Right cardiac atrium (tissue), 5 donors: Measurements from ENCODE around the gene FREY1. TPM values are rescaled to one million over a fixed set of nuclear protein-coding genes. Genes with fewer than 3 reads are reported as not detected.

Experiments used
- ATAC-seq, 2 donors: fragments of 200-7000 bp; cut with Tn5 transposase; one replicate each; pipeline versions ENCODE4 v1.8.0 to v1.9.1; 2020; ENCODE audit warnings: moderate library complexity in 2 of 2, mild to moderate bottlenecking in 1 of 2
- DNase-seq, 3 donors: peaks; one replicate each; pipeline ENCODE4 v3.0.0-alpha.2; 2020
- H3K27ac ChIP-seq: one replicate; pipeline ENCODE4 v1.5.1; 2013; ENCODE audit warnings: mild to moderate bottlenecking, low read length, control low read depth, moderate library complexity
- H3K27me3 ChIP-seq: one replicate; pipeline ENCODE4 v1.6.1; 2013; ENCODE audit not compliant: control insufficient read depth, insufficient read depth
- H3K4me1 ChIP-seq: one replicate; pipeline ENCODE4 v1.6.1; 2013; ENCODE audit warnings: low read length; ENCODE audit not compliant: control insufficient read depth, insufficient read depth
- H3K4me3 ChIP-seq: one replicate; pipeline ENCODE4 v1.5.1; 2013; ENCODE audit warnings: low read length, control low read depth
- H3K9me3 ChIP-seq: one replicate; pipeline ENCODE4 v1.6.1; 2013; ENCODE audit warnings: low read length; ENCODE audit not compliant: control insufficient read depth
- WGBS: extraction: QIAGEN DNeasy Blood & Tissue Kit; methylation state at CpG from one replicate; pipeline ENCODE4 v1.1.7; 2013; 5-methylcytosine and 5-hydroxymethylcytosine counted together
- intact Hi-C, 4 donors: fragments of 100-400 bp; cut with DNase I; formaldehyde crosslinking; loops; one replicate each; pipeline versions ENCODE4 v1.11.0 to v1.14.0; 2022 to 2023
- long read RNA-seq, 4 donors: library from polyadenylated mRNA; unstranded; transcript quantifications; one replicate each; pipeline ENCODE4 v2.0.0, GENCODE V29; 2020 to 2021
- polyA plus RNA-seq: library from polyadenylated mRNA; stranded (reverse); fragments of 200-250 nt; gene quantifications from one replicate; pipeline ENCODE4 v1.2.3, GENCODE V29; 2013
- total RNA-seq, 4 donors: library from RNA; stranded (reverse); fragmentation: NEBNext Ultra II Directional; extraction: Animal tissue kit (Norgen Biotek cat#: 25700); gene quantifications; one replicate each; pipeline ENCODE4 v1.2.1, GENCODE V29; 2021
- donor health status: healthy with polysubstance abuse.
- donor health status: DM: no; HTN: yes; CAD: no.
- donor health status: DM: no; HTN: no; CAD: no.
- donor health status: DM: no; HTN: yes; CAD: no; lungs with severe emphysema.
- donor health status: DM: yes; HTN: yes; CAD: no.

Gene FREY1
- total RNA-seq: under 1 TPM in 3 of 4 donors, not detected in 1; 0.42 to 0.68 (median 0.50) TPM
- polyA plus RNA-seq: 0.18 TPM
- long read RNA-seq, donor 1: 0 reads
- long read RNA-seq, donor 2: 0 reads
- long read RNA-seq, donor 3: 0 reads
- long read RNA-seq, donor 4: 0 reads

DNA sequence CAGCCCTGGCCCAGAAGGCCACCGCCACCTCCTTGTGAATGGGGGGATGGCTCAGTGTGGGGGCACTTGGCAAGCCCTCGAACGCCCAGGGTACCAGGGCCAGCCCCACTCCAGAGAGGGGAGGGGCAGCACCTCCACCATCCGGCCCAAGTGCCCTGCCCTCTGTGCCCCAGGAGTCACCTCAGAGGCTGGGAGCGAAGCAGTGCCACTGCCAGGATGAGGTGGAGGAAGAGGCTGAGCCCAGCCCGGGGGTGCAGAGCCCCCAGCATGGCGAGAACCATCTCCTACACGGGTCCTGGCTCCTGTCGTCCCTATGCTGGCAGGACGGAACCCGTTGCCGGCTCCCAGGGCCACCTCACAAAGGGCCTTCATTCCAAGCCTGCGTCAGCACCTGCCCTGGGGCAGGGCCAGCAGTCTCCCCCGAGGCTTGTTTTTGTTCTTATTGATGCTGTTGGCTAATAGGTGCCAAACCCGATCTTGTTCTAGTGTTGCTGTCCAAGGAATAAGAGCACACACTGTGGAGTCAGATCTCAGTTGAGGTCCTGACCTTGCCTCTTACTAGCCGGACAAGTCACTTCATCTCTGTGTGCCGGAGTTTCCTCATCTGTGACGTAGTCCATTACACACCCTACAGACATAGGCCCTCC is at the start of gene FREY1:
Gene FREY1 (minus strand): TSS at position 307 of the 647 bp plus-strand sequence. CDS start 26 bp downstream, at position 281.
- ATAC-seq: peak in 1 of 2 donors; percentile 4
- H3K4me3 ChIP-seq: no peak within 1 kb of the TSS
- H3K9me3 ChIP-seq: no peaks in the 10 kb centered on the region
- H3K27me3 ChIP-seq: no peaks in the 10 kb centered on the region
- H3K4me1 ChIP-seq: no peaks in the 10 kb centered on the region
- DNase-seq: no peak
- 70% methylated on average over 18 of the region's 18 CpGs for WGBS
- intact Hi-C loops: no loop called here
- H3K27ac ChIP-seq: no peak within 1 kb of the TSS

DNA sequence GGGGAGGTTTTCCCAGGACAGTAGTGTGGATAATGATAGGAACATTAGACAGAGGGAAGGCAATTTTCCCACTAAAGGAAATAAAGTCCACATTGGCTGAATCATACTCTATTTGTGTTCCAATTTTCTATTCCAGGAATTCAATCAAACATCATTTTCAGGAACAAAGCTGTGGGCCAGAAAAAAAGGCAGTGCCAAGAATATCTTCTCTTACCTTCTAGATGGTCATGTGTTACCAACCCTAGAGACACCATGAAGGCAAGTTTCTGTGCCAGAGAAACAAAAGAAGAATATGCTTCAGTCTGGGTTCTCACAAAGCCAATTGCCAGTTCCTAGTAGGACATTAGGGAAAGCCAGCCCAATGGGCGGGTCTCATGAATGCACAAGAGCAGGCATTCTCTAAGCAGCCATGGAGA is 42.9 kb upstream of the FREY1 start:
- H3K27me3 ChIP-seq: no peaks in the 10 kb centered on the region
- intact Hi-C loops: no loop called here
- 84% methylated on average over 1 of the region's 1 CpG for WGBS
- DNase-seq (peak in 1 of 3 donors; percentile 40), ATAC-seq (no peak)
- no peak overlapping the region for H3K27ac ChIP-seq
- no peak overlapping the region for H3K4me3 ChIP-seq
- H3K9me3 ChIP-seq: no peaks in the 10 kb centered on the region
- H3K4me1 ChIP-seq: no peaks in the 10 kb centered on the region

DNA sequence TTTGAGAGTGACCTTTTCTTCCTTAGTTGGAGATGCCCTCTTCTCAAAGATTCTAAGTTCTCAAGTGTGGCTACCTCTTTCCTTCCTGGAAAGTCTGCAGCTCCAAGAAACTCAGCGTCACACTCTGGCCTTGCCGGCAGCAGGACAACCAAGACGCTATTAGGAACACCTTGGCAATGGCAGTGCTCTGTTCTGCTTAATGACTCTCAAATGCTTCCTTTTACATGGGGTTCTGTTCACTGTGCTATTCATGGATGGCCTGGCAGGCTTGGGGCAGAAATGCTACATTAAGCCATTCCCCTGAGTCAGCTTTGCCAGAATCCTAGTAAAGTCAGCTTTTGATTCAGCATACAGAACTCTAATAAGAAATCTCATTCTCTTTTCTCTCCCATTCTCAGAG is 41.3 kb upstream of the FREY1 start:
- H3K4me1 ChIP-seq: no peaks in the 10 kb centered on the region
- ATAC-seq: no peak
- WGBS: 95% methylated on average over 3 of the region's 3 CpGs
- H3K27ac ChIP-seq: no peak overlapping the region
- H3K4me3 ChIP-seq: no peak overlapping the region
- intact Hi-C loops: no loop called here
- DNase-seq: no peak
- H3K27me3 ChIP-seq: no peaks in the 10 kb centered on the region
- H3K9me3 ChIP-seq: no peaks in the 10 kb centered on the region

DNA sequence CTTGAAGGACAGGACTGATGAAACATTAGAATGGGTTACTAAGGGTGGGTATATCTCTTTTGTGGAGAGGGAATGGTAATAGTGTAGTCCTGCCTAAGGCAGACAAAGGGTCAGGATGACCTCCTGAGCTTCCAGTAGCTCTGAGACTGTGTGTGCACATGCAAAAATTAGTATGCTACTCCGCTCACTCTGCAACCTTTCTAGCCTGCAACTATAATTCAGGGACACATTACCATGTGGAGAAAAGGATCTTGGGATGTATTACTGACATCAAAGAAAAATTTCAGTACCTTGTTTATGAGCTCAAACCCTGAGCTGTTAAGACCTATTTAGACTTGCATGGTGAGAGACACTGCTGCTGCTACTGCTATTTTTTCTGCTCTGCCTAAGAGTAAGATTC is 40.8 kb upstream of the FREY1 start:
- Histone ChIP-seq H3K4me3 (no peak overlapping the region), H3K4me1 (no peaks in the 10 kb centered on the region), H3K9me3 (no peaks in the 10 kb centered on the region), H3K27ac (no peak overlapping the region), H3K27me3 (no peaks in the 10 kb centered on the region)
- intact Hi-C loops: no loop called here
- ATAC-seq: no peak
- DNase-seq: no peak
- WGBS: 98% methylated on average over 1 of the region's 1 CpG

- intact Hi-C loops: no loop called here
Observed at GRCh38 chr11:45945397-45945999, 38.4 kb upstream of the FREY1 start.

DNA sequence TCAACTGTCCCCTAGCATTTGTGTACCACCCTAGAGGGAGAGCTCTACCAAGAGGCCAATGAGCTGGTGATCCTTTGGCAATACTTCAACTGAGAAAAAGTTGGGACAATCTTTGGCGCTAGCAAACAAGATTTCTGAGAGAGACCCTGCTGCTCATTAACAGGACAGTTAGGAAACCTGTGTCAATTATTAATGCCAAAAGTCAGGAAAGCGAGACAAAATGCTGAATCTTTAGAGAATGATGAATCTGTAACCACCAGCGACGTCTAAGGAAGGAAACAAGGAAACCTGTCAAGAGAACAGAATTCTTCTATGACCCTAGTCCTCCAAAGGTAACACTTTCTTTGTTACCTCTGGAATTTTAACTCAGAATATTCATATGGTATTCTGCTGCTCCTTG is 35.3 kb upstream of the FREY1 start:
- no peaks in the 10 kb centered on the region for H3K4me1 ChIP-seq

More at GRCh38 chr11:45945397-45945999, 38.4 kb upstream of the FREY1 start:
- ATAC-seq: no peak
- Histone ChIP-seq H3K4me1 (no peaks in the 10 kb centered on the region), H3K27ac (no peak overlapping the region), H3K4me3 (no peak overlapping the region), H3K9me3 (no peaks in the 10 kb centered on the region), H3K27me3 (no peaks in the 10 kb centered on the region)
- WGBS: 67% methylated on average over 3 of the region's 3 CpGs
- DNase-seq: no peak

GRCh38 chr11:45941285-45941684 is 34.2 kb upstream of the FREY1 start:
- no peak for ATAC-seq
- Histone ChIP-seq H3K27ac (no peak overlapping the region), H3K4me1 (no peaks in the 10 kb centered on the region), H3K9me3 (no peaks in the 10 kb centered on the region), H3K4me3 (no peak overlapping the region), H3K27me3 (no peaks in the 10 kb centered on the region)
- whole genome bisulfite sequencing: 92% methylated on average over 4 of the region's 4 CpGs
- intact Hi-C loops: no loop called here
- no peak for DNase-seq

More for the DNA sequence above, 35.3 kb upstream of the FREY1 start:
- no peak for DNase-seq
- 95% methylated on average over 4 of the region's 4 CpGs for WGBS
- Histone ChIP-seq H3K27ac (no peak overlapping the region), H3K27me3 (no peaks in the 10 kb centered on the region), H3K9me3 (no peaks in the 10 kb centered on the region), H3K4me3 (no peak overlapping the region)
- no peak for ATAC-seq
- intact Hi-C loops: no loop called here

GRCh38 chr11:45939836-45940235 is 32.8 kb upstream of the FREY1 start:
- 73% methylated on average over 2 of the region's 2 CpGs for WGBS
- DNase-seq (no peak), ATAC-seq (no peak)
- Histone ChIP-seq H3K4me1 (no peaks in the 10 kb centered on the region), H3K27me3 (no peaks in the 10 kb centered on the region), H3K4me3 (no peak overlapping the region), H3K27ac (no peak overlapping the region), H3K9me3 (no peaks in the 10 kb centered on the region)
- intact Hi-C loops: no loop called here

DNA sequence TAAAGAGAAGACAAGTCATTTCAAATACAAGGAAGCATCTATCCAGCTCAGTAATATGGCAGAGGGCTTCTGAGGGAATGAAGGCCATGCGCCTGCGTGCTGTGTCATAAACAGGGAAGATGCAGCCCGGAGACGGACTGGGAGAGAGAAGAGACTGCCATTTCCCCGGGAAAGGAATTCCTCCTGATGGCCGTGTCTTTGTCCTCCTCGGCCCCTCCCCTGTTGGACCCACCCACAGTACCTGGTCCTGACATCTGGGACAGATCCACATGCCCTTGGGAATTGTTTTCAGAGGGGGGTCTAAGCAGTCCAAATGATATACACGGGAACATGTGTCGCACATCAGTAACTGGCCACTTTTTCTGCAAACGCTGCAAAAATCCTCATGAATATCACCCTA is 30.8 kb upstream of the FREY1 start:
- no peaks in the 10 kb centered on the region for H3K4me1 ChIP-seq
- H3K27me3 ChIP-seq: no peaks in the 10 kb centered on the region
- no peaks in the 10 kb centered on the region for H3K9me3 ChIP-seq
- no peak overlapping the region for H3K27ac ChIP-seq
- ATAC-seq: no peak
- no peak for DNase-seq
- no peak overlapping the region for H3K4me3 ChIP-seq
- WGBS: 92% methylated on average over 10 of the region's 10 CpGs
- intact Hi-C loops: no loop called here

GRCh38 chr11:45936511-45937054 is 29.5 kb upstream of the FREY1 start:
- intact Hi-C loops: no loop called here
- no peaks in the 10 kb centered on the region for H3K27me3 ChIP-seq
- WGBS: 67% methylated on average over 4 of the region's 4 CpGs
- DNase-seq (no peak), ATAC-seq (no peak)
- no peaks in the 10 kb centered on the region for H3K4me1 ChIP-seq
- no peaks in the 10 kb centered on the region for H3K9me3 ChIP-seq
- H3K4me3 ChIP-seq: no peak overlapping the region
- H3K27ac ChIP-seq: no peak overlapping the region

GRCh38 chr11:45935349-45936064 is 28.4 kb upstream of the FREY1 start:
- no peak for ATAC-seq
- Histone ChIP-seq H3K27ac (no peak overlapping the region), H3K9me3 (no peaks in the 10 kb centered on the region), H3K4me3 (no peak overlapping the region), H3K27me3 (no peaks in the 10 kb centered on the region), H3K4me1 (no peaks in the 10 kb centered on the region)
- 93% methylated on average over 8 of the region's 8 CpGs for WGBS
- intact Hi-C loops: no loop called here
- DNase-seq: no peak
